SU-DHL-6 (cell line): Measurements from ENCODE around the gene GNG7.

Experiments
- H2AFZ ChIP-seq: fragments of 200-600 bp; sonication (generic); 2 replicates; pipeline ENCODE4 v1.6.1; 2014; ENCODE audit warnings: low read depth, mild to moderate bottlenecking, moderate library complexity, mixed read lengths, antibody characterized with exemption, low read length; ENCODE audit not compliant: severe bottlenecking
- H3F3A ChIP-seq: fragments of 200-600 bp; shearing (Covaris generic); 2 replicates; pipeline ENCODE4 v1.6.0; 2016; ENCODE audit warnings: antibody characterized with exemption, mild to moderate bottlenecking; ENCODE audit not compliant: insufficient read depth
- H3K27ac ChIP-seq: fragments of 200-600 bp; sonication (generic); 2 replicates; pipeline ENCODE4 v1.5.1; 2016; ENCODE audit warnings: low read depth, mild to moderate bottlenecking, low read length, moderate library complexity, mixed read lengths
- H3K27me3 ChIP-seq: fragments of 200-600 bp; sonication (generic), shearing (Covaris generic); 2 replicates; pipeline ENCODE4 v1.6.0; 2014; ENCODE audit warnings: mild to moderate bottlenecking, low read length
- H3K36me3 ChIP-seq: fragments of 200-600 bp; sonication (generic); 2 replicates; pipeline ENCODE4 v1.6.1; 2014; ENCODE audit warnings: mild to moderate bottlenecking, low read length, mixed read lengths
- H3K4me2 ChIP-seq: fragments of 300-600, 200-600 bp; shearing (Covaris generic), sonication (generic); 2 replicates; pipeline ENCODE4 v1.6.0; 2014; ENCODE audit warnings: low read length, low read depth, mild to moderate bottlenecking; ENCODE audit not compliant: poor library complexity, severe bottlenecking
- H3K4me3 ChIP-seq: fragments of 200-600 bp; sonication (generic); 2 replicates; pipeline ENCODE4 v1.5.1; 2014; ENCODE audit warnings: antibody characterized with exemption, low read length, mild to moderate bottlenecking, mixed read lengths; ENCODE audit not compliant: insufficient read depth, poor library complexity, severe bottlenecking
- H3K79me2 ChIP-seq: fragments of 200-600 bp; sonication (generic); 2 replicates; pipeline ENCODE4 v1.6.1; 2014; ENCODE audit warnings: mild to moderate bottlenecking, low read length, moderate library complexity; ENCODE audit not compliant: insufficient read depth
- H3K9ac ChIP-seq: fragments of 200-600 bp; sonication (generic); 2 replicates; pipeline ENCODE4 v1.7.0; 2014; ENCODE audit warnings: mild to moderate bottlenecking, low read length
- H3K9me2 ChIP-seq: fragments of 200-600 bp; sonication (generic); replicated peaks from 2 replicates; pipeline ENCODE4 v1.6.1; 2014; ENCODE audit warnings: low read length; ENCODE audit not compliant: insufficient read depth
- H3K9me3 ChIP-seq: fragments of 200-600 bp; sonication (generic); 2 replicates; pipeline ENCODE4 v1.6.1; 2014; ENCODE audit warnings: low read length, mixed read lengths; ENCODE audit not compliant: insufficient read depth
- H4K20me1 ChIP-seq: fragments of 200-600 bp; sonication (generic); 2 replicates; pipeline ENCODE4 v1.6.1; 2014; ENCODE audit warnings: low read depth, mild to moderate bottlenecking, antibody characterized with exemption, low read length, moderate library complexity, mixed read lengths
- CTCF ChIP-seq: fragments of 200-600 bp; sonication (generic); IDR thresholded peaks from one replicate; pipeline ENCODE4 v1.5.1; 2017; ENCODE audit warnings: antibody characterized with exemption, mild to moderate bottlenecking, low read length, moderate library complexity; ENCODE audit not compliant: insufficient read depth, poor library complexity, severe bottlenecking
- EZH2phosphoT487 ChIP-seq: fragments of 200-600 bp; sonication (generic), shearing (Covaris generic); conservative IDR thresholded peaks from 2 replicates; pipeline ENCODE4 v1.6.1; 2018; ENCODE audit warnings: mild to moderate bottlenecking, antibody characterized with exemption, low read length, moderate library complexity, mixed read lengths

The GNG7 gene

GRCh38 chr19:2747349-2747748 lies 44.9 kb upstream of the GNG7 start:
- no peaks in the 10 kb centered on the region for H3K9me3 ChIP-seq
- H2AFZ ChIP-seq, result no peak overlapping the region
- H3K27ac ChIP-seq, result no peak overlapping the region
- H3K4me3 ChIP-seq, result no peak overlapping the region
- H3K36me3 ChIP-seq, result no peaks in the 10 kb centered on the region
- H3K9ac ChIP-seq, result no peak overlapping the region
- no peaks in the 10 kb centered on the region for H3K79me2 ChIP-seq
- H3K27me3 ChIP-seq, result no peaks in the 10 kb centered on the region
- no peak overlapping the region for H3K4me2 ChIP-seq
- no peaks in the 10 kb centered on the region for H3K9me2 ChIP-seq
- TF ChIP-seq CTCF, result no peak
- TF ChIP-seq EZH2phosphoT487, result no peak
- no peaks in the 10 kb centered on the region for H4K20me1 ChIP-seq
- H3F3A ChIP-seq, result no peaks in the 10 kb centered on the region

GRCh38 chr19:2744113-2744512 lies 41.6 kb upstream of the GNG7 start:
- H3K9me2 ChIP-seq, result no peaks in the 10 kb centered on the region
- no peak overlapping the region for H2AFZ ChIP-seq
- no peaks in the 10 kb centered on the region for H3K27me3 ChIP-seq
- H3K9ac ChIP-seq, result no peak overlapping the region
- H3K79me2 ChIP-seq, result 0 out of 2 replicates have a peak, but pooled peaks cover 4% of the 10 kb centered on the region
- no peaks in the 10 kb centered on the region for H4K20me1 ChIP-seq
- TF ChIP-seq CTCF, result no peak
- no peak for TF ChIP-seq EZH2phosphoT487
- no peaks in the 10 kb centered on the region for H3K36me3 ChIP-seq
- H3K4me3 ChIP-seq, result no peak overlapping the region
- no peak overlapping the region for H3K27ac ChIP-seq
- no peaks in the 10 kb centered on the region for H3F3A ChIP-seq
- H3K9me3 ChIP-seq, result no peaks in the 10 kb centered on the region
- no peak overlapping the region for H3K4me2 ChIP-seq

DNA sequence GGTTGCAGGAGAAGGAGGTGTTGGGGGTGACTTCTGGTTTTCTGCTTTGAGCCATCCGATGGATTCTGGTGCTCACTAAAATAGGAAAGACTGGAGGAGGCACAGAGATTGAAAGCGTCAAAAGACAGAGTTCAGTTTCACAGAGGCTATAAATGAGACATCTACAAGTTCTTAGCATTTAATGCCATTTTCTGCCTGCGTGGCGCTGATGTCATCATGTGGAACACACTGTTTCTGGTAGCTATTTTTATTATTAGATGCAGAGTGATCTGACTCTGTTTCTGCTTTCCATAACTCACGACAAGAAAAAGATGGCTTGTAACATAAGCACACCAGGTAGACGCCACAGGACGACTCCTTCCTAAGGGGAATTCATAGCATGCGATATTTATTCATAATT lies 40.6 kb upstream of the GNG7 start:
- H3K27me3 ChIP-seq, result no peaks in the 10 kb centered on the region
- 0 out of 2 replicates have a peak, but pooled peaks cover 6% of the 10 kb centered on the region for H3K79me2 ChIP-seq
- no peaks in the 10 kb centered on the region for H3K9me2 ChIP-seq
- H3K4me2 ChIP-seq, result no peak overlapping the region
- TF ChIP-seq CTCF (no peak), EZH2phosphoT487 (no peak)
- no peak overlapping the region for H2AFZ ChIP-seq
- no peak overlapping the region for H3K4me3 ChIP-seq
- H3K36me3 ChIP-seq, result no peaks in the 10 kb centered on the region
- no peaks in the 10 kb centered on the region for H3K9me3 ChIP-seq
- no peak overlapping the region for H3K9ac ChIP-seq
- no peaks in the 10 kb centered on the region for H4K20me1 ChIP-seq
- H3F3A ChIP-seq, result no peaks in the 10 kb centered on the region
- no peak overlapping the region for H3K27ac ChIP-seq

DNA sequence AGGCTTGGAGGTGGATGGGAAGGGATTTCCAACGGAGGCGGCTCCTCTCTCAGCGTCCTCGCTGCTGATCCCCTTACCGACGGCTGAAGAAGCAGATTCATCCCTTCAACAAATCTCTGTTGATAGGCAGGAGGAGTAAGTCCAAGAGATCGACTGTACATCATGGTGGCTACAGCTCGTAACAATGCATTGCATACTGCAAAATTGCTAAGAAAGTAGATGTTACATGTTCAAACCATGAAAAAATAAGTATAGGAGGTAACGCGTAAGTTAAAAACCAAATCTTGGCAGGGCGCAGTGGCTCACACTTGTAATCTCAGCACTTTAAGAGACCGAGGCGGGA lies 37.8 kb upstream of the GNG7 start:
- 0 out of 2 replicates have a peak, but pooled peaks cover 3% of the 10 kb centered on the region for H3K36me3 ChIP-seq
- peak overlapping the region; percentile 41 for H3K4me3 ChIP-seq
- H3K79me2 ChIP-seq, result 0 out of 2 replicates have a peak, but pooled peaks cover 6% of the 10 kb centered on the region
- no peaks in the 10 kb centered on the region for H4K20me1 ChIP-seq
- peak overlapping the region; percentile 56 for H3K4me2 ChIP-seq
- peak overlapping the region; percentile 99 for H2AFZ ChIP-seq
- no peaks in the 10 kb centered on the region for H3K9me2 ChIP-seq
- no peaks in the 10 kb centered on the region for H3F3A ChIP-seq
- H3K9me3 ChIP-seq, result no peaks in the 10 kb centered on the region
- H3K9ac ChIP-seq, result peak overlapping the region; percentile 64; the same call in 1 of the 2 replicates
- TF ChIP-seq CTCF (no peak), EZH2phosphoT487 (no peak)
- no peaks in the 10 kb centered on the region for H3K27me3 ChIP-seq
- no peak overlapping the region for H3K27ac ChIP-seq
